DND-41 (cell line): ENCODE results near the gene CRNKL1.
A peak's percentile ranks its signal among the peaks of the same experiment; 100 is the strongest.

Experiments
- ATAC-seq: fragments of 200-7000 bp; cut with Tn5 transposase; 3 replicates; pipeline ENCODE4 v1.9.1; 2021; ENCODE audit warnings: low read depth; ENCODE audit not compliant: insufficient read depth
- DNase-seq: peaks from one replicate; pipeline ENCODE4 v3.0.0-alpha.2; 2020
- H2AFZ ChIP-seq: 2 replicates; pipeline ENCODE4 v1.6.0; 2012; ENCODE audit warnings: low read depth, low read length
- H3K27ac ChIP-seq: 2 replicates; pipeline ENCODE4 v1.5.1; 2012; ENCODE audit warnings: low read length, inconsistent platforms
- H3K27me3 ChIP-seq: fragments of 200-600 bp; sonication (generic); 2 replicates; pipeline ENCODE4 v1.6.0; 2012; ENCODE audit warnings: low read length, mild to moderate bottlenecking, inconsistent platforms; ENCODE audit not compliant: insufficient read depth, poor library complexity
- H3K36me3 ChIP-seq: 2 replicates; pipeline ENCODE4 v1.5.1; 2012; ENCODE audit warnings: low read length, inconsistent platforms; ENCODE audit not compliant: insufficient read depth
- H3K4me1 ChIP-seq: 2 replicates; pipeline ENCODE4 v1.5.1; 2012; ENCODE audit warnings: mild to moderate bottlenecking, low read length; ENCODE audit not compliant: insufficient read depth
- H3K4me2 ChIP-seq: 2 replicates; pipeline ENCODE4 v1.6.0; 2012; ENCODE audit warnings: mild to moderate bottlenecking, moderate library complexity, low read length, inconsistent platforms; ENCODE audit not compliant: insufficient read depth
- H3K4me3 ChIP-seq, 2 experiments: fragments of 200-600 bp in 1 of 2; shearing (Covaris generic) in 1 of 2; 2 replicates each; pipeline ENCODE4 v1.5.1; 2012 to 2016; ENCODE audit warnings: inconsistent platforms in 2 of 2, low read length in 2 of 2, mild to moderate bottlenecking in 2 of 2, low read depth in 1 of 2, moderate library complexity in 1 of 2
- H3K79me2 ChIP-seq: 2 replicates; pipeline ENCODE4 v1.6.0; 2012; ENCODE audit warnings: low read length, inconsistent platforms; ENCODE audit not compliant: insufficient read depth
- H3K9ac ChIP-seq: 2 replicates; pipeline ENCODE4 v1.6.0; 2012; ENCODE audit warnings: low read depth, mild to moderate bottlenecking, inconsistent platforms, low read length, moderate library complexity
- H3K9me3 ChIP-seq: 2 replicates; pipeline ENCODE4 v1.5.1; 2012; ENCODE audit warnings: low read length, moderate library complexity, mild to moderate bottlenecking, inconsistent platforms; ENCODE audit not compliant: insufficient read depth, severe bottlenecking
- H4K20me1 ChIP-seq: 2 replicates; pipeline ENCODE4 v1.6.0; 2012; ENCODE audit warnings: low read length; ENCODE audit not compliant: insufficient read depth
- CTCF ChIP-seq: IDR thresholded peaks from 2 replicates; pipeline ENCODE4 v1.5.1; 2012; ENCODE audit warnings: borderline replicate concordance, low read length, moderate library complexity, mild to moderate bottlenecking; ENCODE audit not compliant: poor library complexity, severe bottlenecking; ENCODE audit errors: extremely low read depth
- EZH2 ChIP-seq: IDR thresholded peaks from 3 replicates; pipeline ENCODE4 v1.6.1; 2012; ENCODE audit warnings: borderline replicate concordance, low read depth, mild to moderate bottlenecking, moderate library complexity, low read length, inconsistent platforms; ENCODE audit not compliant: severe bottlenecking

CRNKL1 gene

GRCh38 chr20:20051767-20052073, 546 bp downstream of the CRNKL1 start:
- Histone ChIP-seq H3K4me1 (peaks cover 25% of the 10 kb centered on the region), H2AFZ (peak overlapping the region; percentile 96), H4K20me1 (peaks cover 8% of the 10 kb centered on the region; the same call in 1 of the 2 replicates), H3K27me3 (no peaks in the 10 kb centered on the region), H3K9ac (peak overlapping the region; percentile 85), H3K4me3 (peak overlapping the region; percentile 73 to 90), H3K9me3 (no peaks in the 10 kb centered on the region), H3K27ac (peak overlapping the region; percentile 89), H3K79me2 (peaks cover 27% of the 10 kb centered on the region), H3K36me3 (peaks cover 45% of the 10 kb centered on the region), H3K4me2 (peak overlapping the region; percentile 73)
- 0 out of 3 replicates have a peak, but pooled peaks have one; percentile 3 for ATAC-seq
- DNase-seq = no peak
- no peak for TF ChIP-seq EZH2
- no peak for TF ChIP-seq CTCF

- H2AFZ ChIP-seq = no peak overlapping the region
- TF ChIP-seq CTCF (no peak), EZH2 (no peak)
- no peaks in the 10 kb centered on the region for H3K4me1 ChIP-seq
- no peaks in the 10 kb centered on the region for H3K27me3 ChIP-seq
- H4K20me1 ChIP-seq = 0 out of 2 replicates have a peak, but pooled peaks cover 2% of the 10 kb centered on the region
- no peak for DNase-seq
- H3K79me2 ChIP-seq = no peaks in the 10 kb centered on the region
- no peaks in the 10 kb centered on the region for H3K9me3 ChIP-seq
- no peak for ATAC-seq
- H3K36me3 ChIP-seq = peaks cover 100% of the 10 kb centered on the region
- no peak overlapping the region for H3K4me2 ChIP-seq
- no peak overlapping the region for H3K9ac ChIP-seq
- no peak overlapping the region for H3K4me3 ChIP-seq
- no peak overlapping the region for H3K27ac ChIP-seq
These were observed 12.4 kb downstream of the CRNKL1 start for GRCh38 chr20:20039752-20040387.

DNA sequence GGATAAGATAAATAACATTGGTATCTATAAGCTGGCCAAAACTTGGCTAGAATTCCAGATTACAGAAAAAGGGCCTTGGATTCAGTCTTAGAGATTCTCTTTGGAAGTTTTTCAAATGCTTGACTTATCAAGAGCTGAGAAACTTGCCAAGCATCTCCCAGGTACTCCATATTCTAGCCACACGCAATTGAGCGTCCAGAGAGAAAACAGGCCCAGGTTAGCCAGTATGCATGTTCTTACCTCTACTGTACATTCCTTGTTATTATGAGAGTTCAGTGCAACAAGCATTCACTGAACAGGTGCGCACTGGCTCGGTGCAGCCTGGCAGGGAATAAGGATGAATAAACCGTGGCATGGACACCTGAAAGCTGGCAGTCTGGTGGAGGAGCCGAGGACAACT, 13.7 kb downstream of the CRNKL1 start:
- TF ChIP-seq EZH2 (no peak), CTCF (no peak)
- Histone ChIP-seq H3K4me3 (no peak overlapping the region), H3K9me3 (no peaks in the 10 kb centered on the region), H3K9ac (no peak overlapping the region), H3K4me1 (no peaks in the 10 kb centered on the region), H3K79me2 (no peaks in the 10 kb centered on the region), H3K27ac (no peak overlapping the region), H2AFZ (no peak overlapping the region), H3K4me2 (no peak overlapping the region), H3K27me3 (no peaks in the 10 kb centered on the region), H4K20me1 (peaks cover 2% of the 10 kb centered on the region; the same call in 1 of the 2 replicates), H3K36me3 (peaks cover 100% of the 10 kb centered on the region)
- ATAC-seq = no peak
- no peak for DNase-seq
